ENCODE results near the gene CLDN24.
A peak's percentile ranks its signal among the peaks of the same experiment; 100 is the strongest.

CLDN24 gene

GRCh38 chr4:183320211-183321059 is 1.8 kb downstream of the CLDN24 start, which contains the start of gene CLDN22:
TSS of gene CLDN22 (minus strand) at chr4:183320276. CDS start at chr4:183320218, 58 bp downstream.
- DNase-seq: no peak

DNA sequence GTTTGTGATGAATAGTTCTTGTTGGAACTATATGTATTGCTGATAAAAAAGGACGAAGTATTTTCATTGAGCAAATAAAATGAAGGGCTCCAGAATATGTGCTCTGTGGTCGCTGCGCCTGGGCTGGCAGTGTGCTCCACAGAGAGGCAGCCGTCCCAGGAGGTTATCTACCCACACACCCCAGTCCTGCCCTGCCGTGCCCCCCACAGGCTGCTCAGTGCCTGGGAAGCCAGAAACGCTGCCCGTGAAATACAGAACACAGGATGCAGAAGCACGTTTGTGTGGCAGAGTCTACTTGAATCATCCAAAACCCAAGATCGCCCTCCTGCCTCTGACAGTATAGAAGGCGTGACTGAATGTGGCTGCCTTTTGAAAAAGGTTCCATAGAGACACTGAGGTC is 3.6 kb downstream of the CLDN24 start:
- no peak for DNase-seq

- no peak for DNase-seq
Observed at GRCh38 chr4:183314806-183315205, 7.4 kb downstream of the CLDN24 start.

DNA sequence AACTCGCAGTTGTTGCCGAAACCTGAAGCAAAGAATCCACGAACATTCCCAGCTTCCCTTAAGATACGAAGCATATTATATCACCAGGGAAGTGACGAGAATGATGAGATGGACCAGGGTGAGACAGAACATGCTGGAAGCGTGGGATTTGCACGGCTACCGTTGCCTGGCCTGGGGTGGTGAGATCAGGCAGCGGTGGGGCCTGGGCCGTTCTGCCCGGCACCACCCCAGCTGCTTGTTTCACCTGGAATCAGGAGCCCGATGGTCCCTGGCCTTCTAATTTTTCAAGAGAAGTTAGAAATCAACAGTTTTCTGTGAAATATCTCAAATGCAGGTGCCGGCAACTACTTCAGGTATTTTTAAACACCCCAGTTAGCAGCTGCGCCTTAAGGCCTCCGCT is 7.9 kb downstream of the CLDN24 start:
- no peak for DNase-seq

DNA sequence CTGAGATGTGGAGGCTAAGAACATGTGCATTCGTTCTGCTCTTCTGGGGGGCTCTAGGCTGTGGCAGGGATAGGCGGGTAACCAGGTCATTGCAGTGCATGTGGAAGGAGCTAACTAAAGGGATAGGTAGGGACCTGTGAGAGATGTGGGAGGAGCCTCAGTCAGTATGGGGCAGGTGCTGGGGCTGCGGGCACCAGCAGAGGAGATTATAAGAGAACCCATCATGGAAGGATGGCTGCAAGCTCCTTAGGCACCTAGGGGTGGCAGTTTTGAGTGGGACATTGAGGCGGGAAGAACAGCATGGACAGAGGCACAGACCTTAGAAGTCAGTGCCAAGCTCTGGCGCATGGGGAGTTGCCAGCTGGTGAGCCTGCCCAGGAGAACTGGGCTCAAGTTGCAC is 9.4 kb downstream of the CLDN24 start:
- DNase-seq: no peak

GRCh38 chr4:183306811-183307210 is 15.4 kb downstream of the CLDN24 start:
- no peak for DNase-seq

DNA sequence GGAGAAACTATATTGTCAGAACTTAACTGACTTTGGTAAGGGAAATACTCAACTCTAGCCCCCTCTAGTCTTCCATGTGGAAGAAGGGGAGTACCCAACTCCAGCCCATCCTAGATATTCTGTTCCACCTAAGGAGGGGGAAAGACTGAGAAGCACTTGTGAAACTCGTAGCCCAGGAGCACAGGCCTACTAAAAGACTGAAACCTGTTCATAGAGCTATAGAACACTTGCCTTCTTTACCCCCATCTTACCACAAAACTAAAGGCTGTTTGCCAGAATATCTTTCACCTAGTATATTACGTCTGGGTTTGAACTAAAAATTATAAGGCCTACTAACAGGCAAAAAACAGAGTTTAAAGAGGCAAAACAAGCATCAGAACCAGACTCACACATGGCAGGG is 17.7 kb downstream of the CLDN24 start:
- no peak for DNase-seq

GRCh38 chr4:183304067-183304466 is 18.2 kb downstream of the CLDN24 start:
- DNase-seq: no peak

DNA sequence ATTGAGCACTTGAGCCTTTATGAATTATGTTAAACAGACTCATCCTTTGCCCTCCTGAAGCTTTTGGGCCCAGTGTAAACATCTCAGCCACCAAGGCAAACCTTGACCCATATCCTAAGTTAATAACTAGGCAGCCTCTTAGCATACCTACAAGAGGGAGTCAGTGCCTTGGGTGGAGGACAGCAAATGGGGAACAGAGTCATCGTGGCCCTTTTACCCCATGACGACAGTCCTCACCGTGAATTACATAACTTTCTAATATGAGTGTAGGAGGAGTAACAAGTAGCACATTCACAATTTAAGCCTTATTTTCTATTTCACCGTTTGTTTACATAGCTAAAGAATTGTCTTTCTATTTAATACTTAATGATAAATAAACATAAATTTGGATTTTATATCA is 18.9 kb downstream of the CLDN24 start:
- DNase-seq: peak; percentile 63

DNA sequence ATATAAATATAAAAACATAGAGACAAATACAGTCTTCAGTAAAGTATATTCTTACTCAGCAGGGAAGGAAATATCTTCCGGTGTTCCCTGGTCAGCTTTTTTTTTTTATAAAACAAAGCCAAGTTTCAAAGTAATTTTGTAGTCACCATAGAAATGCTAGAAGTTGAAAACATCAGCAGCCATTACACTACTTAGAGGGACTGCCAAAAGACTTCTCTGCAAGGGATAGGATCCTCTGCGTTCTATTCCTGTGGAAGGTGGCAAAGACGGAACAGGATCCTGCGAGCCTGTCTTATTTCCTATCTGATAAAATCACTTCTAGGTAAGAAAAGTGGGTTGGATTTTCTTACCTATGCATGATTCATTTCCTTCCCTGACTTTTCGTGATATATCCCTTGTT is 21.6 kb downstream of the CLDN24 start:
- no peak for DNase-seq

- no peak for DNase-seq
Observed at GRCh38 chr4:183300070-183300469, 22.2 kb downstream of the CLDN24 start.

GRCh38 chr4:183299464-183299863 is 22.8 kb downstream of the CLDN24 start:
- no peak for DNase-seq

GRCh38 chr4:183297675-183298074 is 24.6 kb downstream of the CLDN24 start:
- DNase-seq: no peak

- DNase-seq: no peak
Observed at GRCh38 chr4:183295711-183296110, 26.5 kb downstream of the CLDN24 start.

DNA sequence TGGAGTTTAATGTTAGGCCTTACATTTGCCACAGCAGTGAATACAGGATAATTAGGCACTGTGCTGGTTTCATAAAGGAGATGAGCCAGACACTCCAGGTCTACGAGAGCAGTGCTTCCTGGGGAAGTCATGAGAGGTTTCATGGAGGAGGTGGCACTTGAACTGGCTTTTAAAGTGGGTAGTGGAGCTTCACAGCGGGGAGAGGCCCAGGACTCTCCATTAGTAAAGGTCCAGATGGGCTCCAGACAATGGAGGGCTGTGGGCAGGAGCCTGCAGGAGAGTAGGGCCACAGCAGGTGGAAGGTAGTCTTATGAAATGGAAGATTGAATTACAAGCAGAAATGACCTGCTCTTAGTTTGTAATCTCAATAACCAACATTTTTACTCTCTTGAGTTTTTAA is 31.2 kb downstream of the CLDN24 start:
- DNase-seq: no peak

- DNase-seq: no peak
Observed at GRCh38 chr4:183289688-183290087, 32.5 kb downstream of the CLDN24 start.

DNA sequence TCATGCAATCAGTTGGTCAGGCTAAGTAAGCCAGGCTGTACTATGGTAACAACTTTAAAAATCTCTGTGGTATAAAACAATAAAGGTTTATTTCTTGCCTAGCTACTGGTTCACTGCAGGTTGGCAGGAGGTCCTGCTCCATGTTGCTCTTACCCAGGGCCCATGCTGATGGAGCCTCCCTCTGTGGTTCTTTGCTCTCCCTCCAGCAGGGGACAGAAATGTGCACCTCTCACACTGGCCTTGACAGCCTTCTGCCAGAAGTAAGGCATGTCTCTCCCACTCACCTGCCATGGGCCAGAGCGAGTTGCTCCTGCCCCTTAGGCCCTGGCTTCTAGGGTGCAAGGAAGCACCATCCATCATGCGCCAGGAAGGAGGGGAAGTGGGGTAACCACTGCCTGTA is 33.3 kb downstream of the CLDN24 start:
- DNase-seq: no peak

DNA sequence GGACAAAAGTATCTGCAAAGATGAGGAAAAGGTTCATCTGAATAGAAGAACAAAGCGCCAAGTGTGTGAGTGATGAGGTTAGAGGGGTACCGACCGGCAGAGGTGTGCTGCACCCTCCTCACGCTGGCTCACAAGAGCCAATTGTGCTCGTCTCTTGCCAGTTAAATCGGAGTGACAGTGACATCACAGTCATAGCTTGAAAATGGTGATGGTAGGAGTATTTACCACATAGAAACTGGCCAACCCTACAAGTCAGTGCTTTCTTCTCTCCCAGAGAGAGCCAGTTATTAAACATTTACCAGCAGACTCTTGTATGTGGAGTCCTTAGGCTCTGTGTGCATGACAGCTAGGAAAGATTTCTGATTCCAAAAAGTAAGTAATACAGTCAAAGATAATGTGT is 34.5 kb downstream of the CLDN24 start:
- no peak for DNase-seq

DNA sequence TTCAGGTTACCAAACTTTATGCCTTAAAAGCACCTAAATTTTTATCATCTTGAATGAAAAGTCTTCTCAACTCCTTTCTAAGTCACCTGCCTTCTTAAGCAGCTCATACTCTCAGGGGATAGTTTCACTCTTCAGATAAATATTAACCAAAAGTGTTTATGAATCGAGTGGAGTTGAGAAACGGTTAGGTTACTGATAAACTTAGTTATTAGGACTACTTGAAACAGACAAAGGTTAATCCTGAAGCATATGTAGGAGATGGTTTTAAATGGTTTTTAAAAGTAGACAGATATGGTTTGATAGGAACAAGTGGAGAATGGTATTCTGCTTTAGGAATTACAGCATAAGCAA is 34.9 kb downstream of the CLDN24 start:
- DNase-seq: no peak

- no peak for DNase-seq
Observed at GRCh38 chr4:183286590-183287308, 35.5 kb downstream of the CLDN24 start.

- no peak for DNase-seq
Observed at GRCh38 chr4:183285886-183286285, 36.3 kb downstream of the CLDN24 start.

DNA sequence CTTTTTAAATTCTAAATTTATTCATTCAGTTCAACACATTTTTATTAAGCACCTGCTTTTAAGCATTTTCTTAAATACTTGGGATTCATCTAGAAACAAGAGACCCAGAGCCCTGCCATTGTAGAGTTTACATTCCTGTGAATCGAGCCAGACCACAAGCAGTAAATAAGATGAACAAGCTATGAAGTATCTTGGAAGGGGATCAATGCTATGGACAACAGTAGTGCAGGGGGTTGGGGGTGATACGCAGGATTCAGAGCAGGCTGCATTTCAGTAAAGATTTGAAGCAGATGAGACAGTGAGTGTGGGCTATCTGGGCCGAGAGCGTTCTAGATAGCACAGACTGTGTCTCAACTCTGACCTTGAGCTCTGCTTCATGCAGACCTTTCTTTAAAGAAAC is 37.3 kb downstream of the CLDN24 start:
- DNase-seq: no peak

GRCh38 chr4:183284258-183284785 is 37.9 kb downstream of the CLDN24 start:
- no peak for DNase-seq

DNA sequence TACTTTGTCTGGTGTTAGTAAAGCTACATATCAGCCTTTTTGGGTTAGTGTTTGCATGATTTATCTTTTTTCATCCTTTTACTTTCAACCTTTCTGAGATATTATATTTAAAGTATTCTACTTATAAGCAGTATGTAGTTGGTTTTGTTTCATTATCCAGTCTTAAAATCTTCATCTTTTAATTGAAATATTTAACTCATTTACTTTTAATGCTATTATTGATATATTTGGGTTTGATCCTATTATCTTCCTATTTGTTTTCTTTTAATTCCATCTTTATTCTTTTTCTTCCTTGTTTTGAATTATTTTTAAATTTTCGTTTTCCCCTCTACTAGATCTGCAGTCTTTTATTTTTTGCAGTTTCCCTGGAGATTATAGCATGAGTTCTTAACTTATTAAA is 46.1 kb downstream of the CLDN24 start:
- no peak for DNase-seq
